Medulla oblongata (tissue), 1 donor: ENCODE data around the gene ASGR2.
"Not testable (repeated sequence)": the region's sequence is repeated elsewhere in the genome, so short reads cannot be mapped to it uniquely, and the experiment has no call there.

Experiments
- DNase-seq: peaks from one replicate; pipeline ENCODE4 v3.0.0-alpha.2; 2015; ENCODE audit errors: extremely low spot score

The ASGR2 gene

DNA sequence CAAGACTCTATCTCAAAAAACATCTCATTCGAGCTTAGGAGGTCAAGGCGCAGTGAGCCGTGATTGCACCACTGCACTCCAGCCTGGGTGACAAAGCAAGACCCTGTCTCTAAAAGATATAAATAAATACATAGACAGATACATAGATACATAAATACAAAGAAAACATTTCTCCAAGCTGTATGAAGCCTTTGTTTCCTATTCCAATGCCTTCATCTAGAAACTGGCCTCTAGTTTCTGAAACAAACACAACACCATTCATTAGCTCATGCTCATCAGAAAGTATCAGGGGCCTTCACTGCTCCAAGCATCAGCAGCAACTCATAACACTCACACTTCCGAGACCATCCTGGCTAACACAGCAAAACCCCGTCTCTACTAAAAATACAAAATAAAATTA is 10.3 kb upstream of the ASGR2 start:
- no peak for DNase-seq

DNA sequence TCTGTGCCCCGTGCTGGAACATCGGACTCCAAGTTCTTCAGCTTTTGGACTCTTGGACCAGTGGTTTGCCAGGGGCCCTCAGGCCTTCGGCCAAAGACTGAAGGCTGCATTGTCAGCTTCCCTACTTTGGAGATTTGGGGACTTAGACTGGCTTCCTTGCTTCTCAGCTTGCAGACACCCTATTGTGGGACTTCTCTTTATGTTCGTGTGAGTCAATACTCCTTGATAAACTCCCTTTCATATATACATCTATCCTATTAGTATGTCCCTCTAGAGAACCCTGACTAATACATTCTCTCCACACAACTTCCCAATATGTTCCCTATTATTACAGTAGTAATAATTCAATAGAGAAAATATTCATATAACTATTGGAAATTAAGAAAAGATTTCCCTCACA is 9.2 kb upstream of the ASGR2 start:
- DNase-seq, result no peak

DNA sequence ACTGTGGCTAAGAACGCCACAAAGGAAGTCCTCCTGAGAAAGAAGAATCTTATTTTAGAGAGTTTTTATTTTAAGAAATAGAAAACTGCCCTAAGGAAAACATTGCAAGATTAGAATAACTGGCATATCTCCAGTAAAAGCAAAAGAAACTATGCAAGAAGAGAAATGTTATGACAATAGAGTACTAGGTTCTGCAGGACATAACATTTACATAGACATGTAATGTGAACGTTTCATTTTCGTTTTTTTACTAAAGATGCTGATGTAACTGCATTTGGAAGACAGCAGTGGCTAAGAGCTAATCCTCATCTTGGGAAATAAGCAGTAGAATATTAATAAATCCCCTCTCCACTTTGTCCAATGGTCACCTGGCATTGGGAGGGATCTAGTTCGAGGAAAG is 7.8 kb upstream of the ASGR2 start:
- no peak for DNase-seq

DNA sequence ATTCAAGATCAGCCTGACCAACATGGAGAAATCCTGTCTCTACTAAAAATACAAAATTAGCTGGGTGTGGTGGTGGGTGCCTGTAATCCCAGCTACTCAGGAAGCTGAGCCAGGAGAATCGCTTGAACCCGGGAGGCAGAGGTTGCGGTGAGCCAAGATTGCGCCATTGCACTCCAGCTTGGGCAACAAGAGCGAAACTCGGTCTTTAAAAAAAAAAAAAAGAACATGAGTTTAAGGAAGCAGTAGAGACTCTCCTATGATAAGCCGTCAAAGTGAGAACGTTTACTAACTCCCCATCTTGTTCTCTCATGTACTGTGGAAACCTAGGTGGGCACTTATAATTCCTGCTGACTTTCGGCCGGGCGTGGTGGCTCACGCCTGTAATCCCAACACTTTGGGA is 6.0 kb upstream of the ASGR2 start:
- not testable (repeated sequence) for DNase-seq

DNA sequence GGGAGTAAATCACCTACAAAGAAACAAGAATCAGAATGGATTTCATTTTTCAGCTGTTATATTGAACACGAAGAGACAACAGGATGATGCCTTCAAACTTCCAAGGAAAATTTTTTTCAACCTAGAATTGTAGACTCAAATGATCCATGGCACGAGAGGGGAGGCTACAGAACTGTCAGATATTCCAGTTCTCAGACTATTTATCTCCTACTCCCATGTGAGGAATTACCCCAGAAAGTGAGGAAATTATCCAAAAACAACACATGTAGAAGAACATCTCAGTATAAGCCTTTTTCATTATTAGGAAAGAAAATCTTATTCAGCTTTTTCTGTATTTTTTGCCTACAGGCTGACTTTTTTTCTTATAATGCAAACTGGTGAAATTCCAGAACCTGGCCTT is 5.5 kb upstream of the ASGR2 start:
- DNase-seq, result no peak

DNA sequence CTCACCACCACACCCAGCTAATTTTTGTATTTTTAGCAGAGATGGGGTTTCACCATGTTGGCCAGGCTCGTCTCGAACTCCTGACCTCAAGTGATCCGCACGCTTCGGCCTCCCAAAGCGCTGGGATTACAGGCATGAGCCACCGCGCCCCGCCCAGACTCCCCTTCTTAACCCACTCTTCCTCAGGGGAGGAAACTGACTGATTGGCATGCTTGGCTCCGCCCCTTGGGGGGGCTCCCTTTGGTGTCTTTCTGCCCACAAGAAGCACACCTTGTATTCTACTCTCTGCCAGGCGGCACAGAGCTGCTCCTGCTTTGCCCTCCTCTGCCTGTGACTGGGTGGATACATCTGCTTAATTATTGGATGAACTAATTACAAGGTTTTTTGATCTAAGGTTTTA is 4.7 kb upstream of the ASGR2 start:
- no peak for DNase-seq

DNA sequence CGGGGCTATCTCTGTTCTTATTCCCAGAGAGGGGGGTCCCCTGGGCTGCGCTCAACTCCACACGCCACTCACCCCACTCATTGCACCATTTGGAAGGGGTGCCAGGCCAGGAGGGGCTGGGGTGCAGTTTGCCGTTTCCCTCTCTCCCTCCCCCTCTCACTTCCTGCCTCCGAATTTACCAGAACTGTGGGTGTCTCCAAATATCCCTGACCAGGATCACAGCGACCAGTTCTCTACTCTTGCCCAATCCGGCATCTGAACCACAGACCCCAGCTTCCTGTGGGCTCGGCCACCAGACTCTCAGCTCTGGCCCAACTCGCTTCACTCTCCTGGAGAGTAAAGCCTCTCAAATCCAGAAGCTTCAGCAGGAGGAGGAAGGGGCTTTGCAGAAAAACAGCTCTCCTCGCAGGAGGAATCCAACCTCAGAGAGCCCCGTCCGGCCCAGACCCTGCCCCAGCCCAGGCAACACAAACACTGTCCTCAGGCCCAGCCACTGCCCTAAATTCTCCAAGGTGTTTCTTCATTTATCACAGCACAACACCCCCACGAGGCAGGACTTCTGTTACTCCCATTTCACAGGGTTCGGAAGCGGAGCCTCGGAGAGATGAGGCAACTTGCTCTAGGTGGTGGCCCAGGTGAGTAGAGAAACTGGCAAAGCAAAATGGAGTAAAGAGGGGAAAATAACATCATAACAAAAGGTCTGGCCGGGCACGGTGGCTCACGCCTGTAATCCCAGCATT is 423 bp upstream of the ASGR2 start:
- peak; percentile 76 for DNase-seq

DNA sequence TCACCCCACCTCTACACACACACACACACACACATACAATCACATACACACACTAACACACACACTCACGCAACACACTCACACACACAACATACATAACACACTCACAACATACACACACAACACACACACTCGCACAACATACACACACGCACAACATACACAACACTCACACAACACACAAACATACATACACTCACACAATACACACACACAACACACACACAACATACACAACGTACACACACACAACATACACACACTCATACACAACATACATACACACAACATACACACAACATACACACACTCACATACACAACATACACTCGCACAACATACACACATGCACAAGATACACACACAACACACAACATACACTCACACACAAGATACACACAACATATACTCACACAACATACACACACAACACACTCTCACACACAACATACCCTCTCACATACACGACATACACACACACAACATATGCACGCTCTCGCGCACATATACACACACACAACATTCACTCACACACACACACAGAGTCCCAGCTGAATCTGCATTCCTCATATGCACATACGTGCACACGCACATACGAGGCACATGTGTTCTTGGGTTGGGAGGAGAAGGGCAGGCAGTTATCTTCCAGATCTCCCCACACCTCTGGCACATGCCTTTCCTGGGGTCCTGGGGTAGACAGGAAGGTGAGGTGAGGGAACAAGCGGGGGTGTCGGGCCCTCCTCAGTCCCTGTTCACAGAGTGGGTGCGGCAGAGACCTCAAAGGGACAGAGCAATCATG is 1.1 kb downstream of the ASGR2 start:
- no peak for DNase-seq

DNA sequence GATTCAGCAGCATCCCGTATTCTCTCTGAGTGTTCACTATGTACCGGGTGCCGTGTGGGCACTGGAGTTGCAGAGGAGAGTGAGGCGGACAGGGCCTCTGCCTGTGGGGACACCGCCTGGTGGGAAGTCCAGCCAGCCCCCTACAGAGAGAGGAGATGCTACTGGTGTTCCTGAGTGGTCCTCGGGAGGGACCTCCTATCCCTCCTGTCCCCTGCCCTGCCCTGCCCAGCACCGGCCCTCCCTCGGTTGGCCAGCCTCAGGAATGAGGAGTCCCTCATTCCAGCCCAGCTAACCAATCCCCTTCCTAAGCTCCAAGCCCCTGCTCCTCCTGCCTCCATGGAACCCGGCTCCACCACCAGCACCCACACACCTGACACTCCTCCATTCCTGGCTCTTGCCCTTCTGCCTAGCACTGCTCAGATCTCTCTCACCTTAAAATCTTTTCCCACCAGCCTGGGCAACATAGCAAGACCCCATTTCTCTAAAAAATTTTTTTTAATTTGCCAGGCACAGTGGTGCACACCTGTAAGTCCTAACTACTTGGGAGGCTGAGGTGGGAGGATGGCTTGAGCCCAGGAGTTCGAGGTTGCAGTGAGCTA is 2.0 kb downstream of the ASGR2 start:
- no peak for DNase-seq

DNA sequence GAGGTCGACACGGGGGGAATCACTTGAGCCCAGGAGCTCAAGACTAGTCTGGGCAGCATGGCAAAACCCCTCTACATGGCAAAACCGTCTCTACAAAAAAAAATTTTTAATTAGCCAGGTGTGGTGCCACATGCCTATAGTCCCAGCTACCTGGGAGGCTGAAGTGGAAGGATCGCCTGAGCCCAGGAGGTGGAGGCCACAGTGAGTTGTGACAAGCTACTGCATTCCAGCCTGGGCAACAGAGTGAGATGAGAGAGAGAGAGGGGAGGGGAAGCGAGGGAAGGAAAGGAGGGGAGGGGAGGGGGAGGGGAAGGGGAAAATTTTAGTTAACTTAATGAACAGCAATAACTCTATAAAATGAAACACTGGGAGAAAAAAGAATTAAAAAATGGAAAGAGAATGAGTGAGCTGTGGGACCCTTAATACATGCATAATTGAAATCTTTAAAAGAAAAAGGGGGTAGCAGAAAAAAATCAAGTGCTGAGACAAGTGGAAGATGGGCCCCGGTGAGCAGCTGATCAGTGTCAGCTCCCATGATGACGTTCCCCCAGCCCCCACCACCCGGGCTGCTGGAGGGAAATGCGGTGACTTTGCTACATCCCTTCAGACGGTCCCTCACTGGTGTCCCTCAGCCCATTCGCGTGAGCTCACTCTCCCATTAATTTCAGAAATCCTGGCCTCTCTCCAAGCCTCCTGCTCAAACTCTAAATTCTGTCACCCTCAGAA is 2.7 kb downstream of the ASGR2 start:
- DNase-seq, result peak; percentile 48

DNA sequence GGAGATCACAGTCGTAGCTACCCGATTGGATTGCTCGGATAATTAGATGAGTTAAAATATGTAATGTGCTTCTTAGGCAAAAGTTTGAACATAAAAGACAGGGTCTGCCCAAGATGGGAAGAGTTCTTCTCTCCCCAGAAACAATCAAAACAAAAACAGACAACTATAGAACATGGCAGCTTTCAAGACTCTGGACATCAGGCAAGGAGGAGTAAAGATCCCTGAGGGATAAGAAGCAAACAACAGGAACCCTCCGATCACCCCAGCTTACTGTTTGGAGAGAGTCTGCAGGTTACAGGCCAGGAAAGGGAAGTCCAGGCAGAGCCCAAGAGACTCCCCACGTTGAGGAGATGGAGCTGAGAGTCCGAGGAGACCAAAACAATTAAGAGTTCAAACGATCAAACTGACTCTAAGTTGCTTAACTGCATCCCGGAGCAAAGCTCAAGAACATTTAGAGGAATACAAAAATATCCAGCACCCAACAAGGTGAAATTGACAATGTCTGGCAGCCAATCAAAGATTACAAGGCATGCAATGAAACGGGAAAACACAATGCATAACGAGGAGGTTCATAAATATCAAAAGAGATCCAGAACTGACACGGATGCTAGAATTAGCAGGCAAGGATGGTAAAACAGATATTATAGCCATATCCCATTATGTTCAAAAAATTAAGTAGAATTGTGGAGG is 3.9 kb downstream of the ASGR2 start:
- DNase-seq, result no peak

DNA sequence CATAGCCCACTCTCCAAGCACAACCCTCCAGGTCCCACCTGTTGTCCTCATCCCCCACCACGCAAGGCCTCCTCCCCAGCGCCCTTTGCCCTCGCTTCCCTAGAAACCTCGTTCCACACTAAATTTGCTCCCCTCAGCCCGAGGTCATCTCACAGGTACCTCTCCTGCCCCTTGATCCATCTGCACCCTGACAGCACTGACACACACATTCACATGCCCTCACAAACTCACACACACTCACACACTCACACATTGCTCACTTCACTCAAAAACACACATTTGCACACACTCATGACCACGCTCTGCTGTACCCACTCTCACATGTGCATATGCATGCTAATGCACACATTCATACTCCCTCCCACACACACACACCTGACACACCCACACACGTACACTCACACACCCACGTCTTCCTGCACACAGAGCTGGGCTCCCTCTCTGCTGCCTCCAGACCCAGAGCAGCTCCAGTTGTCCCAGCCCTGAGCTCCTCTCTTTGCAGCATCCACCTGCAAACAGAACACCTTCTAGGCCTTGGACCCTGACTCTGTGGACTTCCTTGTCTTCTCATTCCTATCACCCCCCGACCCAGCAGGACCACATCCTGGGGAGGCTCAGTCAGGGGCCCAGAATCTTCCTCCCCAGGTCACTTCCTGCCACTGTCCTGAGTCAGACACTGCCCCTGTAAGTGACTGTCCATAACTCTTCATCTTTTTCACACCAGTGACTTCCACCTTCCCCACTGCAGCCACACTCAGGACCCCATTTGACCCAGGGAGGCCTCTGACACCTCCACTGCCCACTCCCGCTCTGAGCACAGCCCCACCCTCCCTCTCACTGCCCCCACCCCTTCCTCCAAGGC is 4.9 kb downstream of the ASGR2 start:
- no peak for DNase-seq

DNA sequence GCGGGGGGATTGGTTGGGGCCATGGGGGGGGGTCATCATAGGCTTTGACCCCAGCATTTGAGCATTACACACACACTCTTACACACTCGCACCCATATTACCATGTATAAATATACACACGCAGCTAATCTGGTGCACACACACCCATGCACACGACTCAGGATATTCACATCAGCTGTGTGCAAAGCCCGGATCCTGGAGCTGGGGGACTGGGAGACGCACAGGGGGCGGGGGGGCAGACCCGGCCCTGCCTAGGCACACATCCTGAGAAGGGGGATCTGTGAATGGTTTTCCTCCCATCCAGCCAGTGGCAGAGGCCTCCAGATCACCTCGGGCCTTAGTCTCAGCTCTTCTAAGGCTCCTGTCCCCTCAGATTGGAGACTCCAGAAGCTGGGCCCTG is 5.6 kb downstream of the ASGR2 start:
- no peak for DNase-seq

DNA sequence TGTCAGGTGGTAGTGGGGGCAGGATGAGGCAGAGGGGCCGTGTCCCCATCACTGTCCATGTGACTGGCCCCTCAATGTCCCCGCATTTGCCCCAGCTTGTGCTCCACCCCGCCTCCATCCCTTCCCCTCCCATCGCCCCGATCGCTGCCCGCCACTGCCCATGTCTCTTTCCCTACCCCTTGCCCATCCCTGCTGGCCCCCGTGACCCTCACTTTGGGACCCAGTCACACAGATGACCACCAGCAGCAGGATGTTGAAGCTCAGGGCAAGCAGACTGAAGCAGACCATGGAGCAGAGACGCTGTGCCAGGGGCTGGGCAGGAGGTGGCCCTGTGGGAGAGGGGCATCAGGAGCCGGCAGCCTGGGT is 6.1 kb downstream of the ASGR2 start:
- no peak for DNase-seq

DNA sequence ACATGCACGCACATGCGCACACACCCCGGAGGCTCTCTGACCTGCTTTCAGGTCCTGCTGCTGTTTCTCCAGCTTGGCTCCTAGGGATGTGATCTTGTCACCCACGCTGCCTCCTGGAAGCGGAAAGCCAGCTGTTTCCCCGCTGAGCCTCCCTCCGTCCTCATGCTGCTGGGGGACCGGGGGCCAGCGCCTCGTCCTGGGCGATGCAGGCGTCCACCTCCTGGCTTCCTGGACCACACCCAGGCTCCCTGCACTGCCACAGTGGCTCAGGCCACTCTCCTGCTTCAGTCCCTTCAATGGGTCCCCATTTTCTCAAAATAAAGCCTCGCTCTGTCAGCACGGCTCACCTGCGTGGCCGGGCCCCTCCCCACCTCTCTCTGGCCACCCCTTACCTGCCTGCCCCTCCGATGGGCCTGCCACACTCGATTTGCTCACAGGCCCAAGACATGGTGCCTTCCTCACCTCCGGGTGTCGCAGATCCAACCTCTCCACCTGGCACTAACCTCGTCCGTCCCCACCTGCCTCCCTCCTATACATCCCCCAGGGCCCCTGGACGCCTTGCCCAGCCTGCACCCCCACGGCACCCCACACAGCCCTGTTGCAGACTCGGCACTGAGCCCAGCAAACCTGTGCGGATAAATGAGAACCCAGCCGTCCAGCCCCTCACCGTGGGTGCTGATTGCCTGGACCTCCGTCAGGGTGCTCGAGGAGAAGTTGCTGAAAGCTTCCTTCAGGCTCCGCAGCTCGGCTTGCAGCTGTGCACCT is 6.6 kb downstream of the ASGR2 start:
- DNase-seq, result no peak

DNA sequence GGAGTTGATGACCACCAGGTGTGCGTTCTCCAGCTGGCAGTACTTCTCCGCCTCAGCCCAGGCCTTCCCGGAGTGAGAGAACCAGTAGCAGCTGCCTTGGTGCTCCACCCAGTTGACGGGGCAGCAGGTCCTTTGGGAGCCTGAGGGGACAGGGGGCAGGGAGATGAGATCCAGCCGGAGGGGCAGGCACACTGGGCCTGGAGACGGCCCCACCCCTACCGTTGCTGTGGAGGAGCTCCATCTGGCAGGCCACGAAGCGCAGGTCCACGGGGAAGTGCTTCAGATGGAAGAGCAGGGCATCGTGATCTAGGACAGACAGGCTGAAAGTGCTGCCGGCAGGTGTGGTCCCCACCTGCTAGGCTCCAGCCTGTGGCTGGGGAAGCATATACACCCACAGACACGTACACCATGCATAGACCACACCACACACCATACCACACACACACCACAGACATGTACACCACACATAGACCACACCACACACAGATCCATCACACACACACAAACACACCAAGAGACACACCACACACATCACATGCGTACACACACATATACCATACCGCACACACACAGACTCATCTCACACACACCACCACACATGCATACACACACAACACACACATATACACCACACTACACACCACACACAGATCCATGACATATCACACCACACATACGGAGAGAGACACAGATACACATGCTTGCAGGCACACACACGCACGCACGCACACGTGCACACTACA is 7.4 kb downstream of the ASGR2 start:
- no peak for DNase-seq

DNA sequence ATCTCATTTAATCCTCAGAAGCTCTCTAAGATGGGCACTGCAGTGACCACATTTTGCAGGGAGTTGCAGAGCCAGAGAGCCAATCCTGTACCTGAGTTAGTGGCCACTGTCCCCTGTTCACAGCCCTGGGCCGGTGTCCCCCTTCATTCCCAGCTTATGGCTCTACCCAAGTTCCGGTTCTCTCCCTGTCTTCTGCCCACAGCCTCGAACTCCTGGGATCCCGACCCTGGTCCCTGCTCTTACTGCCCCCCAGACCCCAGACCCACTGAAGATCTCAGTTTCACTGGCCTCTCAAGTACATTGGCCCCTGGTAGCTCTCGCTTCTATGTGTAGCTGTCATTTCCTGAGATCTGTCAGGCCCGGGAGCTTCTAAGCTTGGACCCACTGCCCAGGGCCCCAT is 12.2 kb downstream of the ASGR2 start:
- DNase-seq, result no peak

DNA sequence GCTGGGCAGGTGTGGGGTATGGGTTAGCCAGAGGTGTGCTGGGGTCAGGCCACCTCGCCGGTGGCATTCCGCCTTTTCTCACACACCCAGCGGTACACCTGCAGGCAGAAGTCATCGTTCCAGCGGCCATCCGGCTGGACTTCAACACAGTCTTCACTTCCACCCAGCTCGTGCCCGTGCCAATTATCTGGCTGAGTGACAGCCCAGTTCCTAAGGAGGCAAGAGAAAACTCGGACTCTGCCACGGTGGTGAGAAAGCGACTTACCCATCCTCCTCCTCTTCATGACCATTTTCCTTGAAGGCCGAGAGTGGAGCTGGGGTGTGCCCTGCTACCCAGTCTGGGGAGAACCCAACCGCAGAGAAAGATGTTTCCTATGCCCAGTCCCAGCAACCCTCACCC is 13.1 kb downstream of the ASGR2 start:
- no peak for DNase-seq

DNA sequence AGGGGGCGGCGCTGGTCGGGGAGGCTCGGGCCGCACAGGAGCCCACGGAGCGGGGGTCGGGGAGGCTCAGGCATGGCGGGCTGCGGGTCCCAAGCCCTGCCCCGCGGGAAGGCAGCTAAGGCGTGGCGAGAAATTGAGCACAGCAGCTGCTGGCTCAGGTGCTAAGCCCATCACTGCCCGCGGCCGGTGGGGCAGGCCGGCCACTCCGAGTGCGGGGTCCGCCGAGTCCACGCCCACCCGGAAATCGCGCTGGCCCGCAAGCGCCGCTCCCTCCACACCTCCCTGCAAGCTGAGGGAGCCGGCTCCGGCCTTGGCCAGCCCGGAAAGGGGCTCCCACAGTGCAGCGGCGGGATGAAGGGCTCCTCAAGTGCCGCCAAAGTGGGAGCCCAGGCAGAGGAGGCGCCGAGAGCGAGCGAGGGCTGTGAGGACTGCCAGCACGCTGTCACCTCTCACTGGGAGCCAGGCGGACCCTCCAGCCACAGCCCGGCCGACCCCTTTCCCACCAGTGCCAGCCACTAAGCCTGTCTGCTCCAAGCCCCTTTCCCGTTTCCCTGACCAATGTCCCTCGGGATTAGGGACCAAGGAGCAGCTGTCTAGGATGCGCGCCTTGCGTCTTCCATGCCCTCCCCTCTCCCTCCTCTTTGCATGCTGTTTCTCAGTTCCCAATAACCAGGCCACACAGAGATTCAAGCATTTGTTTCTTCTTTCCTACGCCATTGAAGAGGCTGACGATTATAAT is 13.8 kb downstream of the ASGR2 start:
- not testable (repeated sequence) for DNase-seq
